H9 (cell line): ENCODE results near the gene DVL3. TPM values are rescaled to one million over a fixed set of nuclear protein-coding genes. Genes with fewer than 3 reads are reported as not detected.

Source experiments
- DNase-seq: peaks from one replicate; pipeline ENCODE4 v3.0.0-alpha.2; 2017
- H2AFZ ChIP-seq: one replicate; pipeline ENCODE4 v1.6.1; 2013; ENCODE audit warnings: mild to moderate bottlenecking, low read length, control low read depth, moderate library complexity
- H2AK5ac ChIP-seq: 2 replicates; pipeline ENCODE4 v1.6.1; 2013; ENCODE audit warnings: low read length, control low read depth, mixed read lengths; ENCODE audit not compliant: insufficient read length
- H2BK120ac ChIP-seq: one replicate; pipeline ENCODE4 v1.6.1; 2013; ENCODE audit warnings: low read depth, mild to moderate bottlenecking, low read length, control low read depth, inconsistent platforms; ENCODE audit not compliant: poor library complexity, severe bottlenecking
- H2BK12ac ChIP-seq: 2 replicates; pipeline ENCODE4 v1.6.1; 2013; ENCODE audit warnings: low read length, control low read depth, mixed read lengths, low read depth; ENCODE audit not compliant: insufficient read length
- H2BK15ac ChIP-seq: 2 replicates; pipeline ENCODE4 v1.6.1; 2013; ENCODE audit warnings: low read depth, low read length, control low read depth
- H2BK20ac ChIP-seq: one replicate; pipeline ENCODE4 v1.6.1; 2013; ENCODE audit warnings: low read depth, mild to moderate bottlenecking, low read length, control low read depth, inconsistent platforms; ENCODE audit not compliant: poor library complexity, severe bottlenecking
- H2BK5ac ChIP-seq: 2 replicates; pipeline ENCODE4 v1.6.1; 2013; ENCODE audit warnings: low read length, control low read depth, mixed read lengths; ENCODE audit not compliant: insufficient read length
- H3K14ac ChIP-seq: 2 replicates; pipeline ENCODE4 v1.6.1; 2013; ENCODE audit warnings: low read length, control low read depth; ENCODE audit not compliant: insufficient read depth
- H3K18ac ChIP-seq: 2 replicates; pipeline ENCODE4 v1.6.1; 2013; ENCODE audit warnings: low read depth, mild to moderate bottlenecking, mixed read lengths, low read length, control low read depth; ENCODE audit not compliant: insufficient read length
- H3K23ac ChIP-seq: 2 replicates; pipeline ENCODE4 v1.6.1; 2013; ENCODE audit warnings: low read length, control low read depth, mixed read lengths, low read depth; ENCODE audit not compliant: insufficient read length
- H3K23me2 ChIP-seq: 2 replicates; pipeline ENCODE4 v1.6.1; 2013; ENCODE audit warnings: low read depth, mild to moderate bottlenecking, mixed read lengths, low read length, control low read depth; ENCODE audit not compliant: insufficient read length, poor library complexity, severe bottlenecking
- H3K27ac ChIP-seq: 2 replicates; pipeline ENCODE4 v1.5.1; 2013; ENCODE audit warnings: low read length, control low read depth, mixed read lengths, low read depth; ENCODE audit not compliant: insufficient read length
- H3K27me3 ChIP-seq: 2 replicates; pipeline ENCODE4 v1.6.1; 2013; ENCODE audit warnings: low read length, control low read depth, inconsistent platforms; ENCODE audit not compliant: insufficient read depth
- H3K4ac ChIP-seq: 2 replicates; pipeline ENCODE4 v1.6.1; 2013; ENCODE audit warnings: low read depth, mild to moderate bottlenecking, control low read depth, inconsistent platforms, low read length, moderate library complexity
- H3K4me1 ChIP-seq: 2 replicates; pipeline ENCODE4 v1.6.1; 2013; ENCODE audit warnings: low read length, control low read depth, inconsistent platforms; ENCODE audit not compliant: insufficient read depth
- H3K4me2 ChIP-seq: 2 replicates; pipeline ENCODE4 v1.6.1; 2013; ENCODE audit warnings: low read length, control low read depth, mixed read lengths; ENCODE audit not compliant: insufficient read length, insufficient read depth
- H3K56ac ChIP-seq: 2 replicates; pipeline ENCODE4 v1.6.1; 2013; ENCODE audit warnings: low read depth, mild to moderate bottlenecking, mixed read lengths, low read length, control low read depth; ENCODE audit not compliant: insufficient read length
- H3K79me1 ChIP-seq: 2 replicates; pipeline ENCODE4 v1.6.1; 2013; ENCODE audit warnings: low read depth, mild to moderate bottlenecking, moderate library complexity, low read length, control low read depth, inconsistent platforms; ENCODE audit not compliant: insufficient read depth, poor library complexity, severe bottlenecking
- H3K79me2 ChIP-seq: 2 replicates; pipeline ENCODE4 v1.6.1; 2013; ENCODE audit warnings: low read length, control low read depth, inconsistent platforms; ENCODE audit not compliant: insufficient read depth
- H3K9ac ChIP-seq: 2 replicates; pipeline ENCODE4 v1.6.1; 2013; ENCODE audit warnings: low read length, control low read depth, mixed read lengths; ENCODE audit not compliant: insufficient read length; ENCODE audit errors: extremely low read depth
- H3K9me3 ChIP-seq: one replicate; pipeline ENCODE4 v1.6.1; 2013; ENCODE audit warnings: low read depth, low read length, inconsistent platforms; ENCODE audit not compliant: control insufficient read depth
- H3T11ph ChIP-seq: one replicate; pipeline ENCODE4 v1.6.1; 2013; ENCODE audit warnings: mild to moderate bottlenecking, low read length, control low read depth, inconsistent platforms
- H4K20me1 ChIP-seq: one replicate; pipeline ENCODE4 v1.6.1; 2013; ENCODE audit not compliant: control insufficient read depth, insufficient read length, insufficient read depth
- H4K5ac ChIP-seq: 2 replicates; pipeline ENCODE4 v1.6.1; 2013; ENCODE audit warnings: low read depth, mild to moderate bottlenecking, mixed read lengths, low read length, control low read depth; ENCODE audit not compliant: insufficient read length
- H4K8ac ChIP-seq: replicated peaks from 2 replicates; pipeline ENCODE4 v1.6.1; 2013; ENCODE audit warnings: low read length, control low read depth, mixed read lengths, low read depth; ENCODE audit not compliant: insufficient read length
- H4K91ac ChIP-seq: 2 replicates; pipeline ENCODE4 v1.6.1; 2013; ENCODE audit warnings: low read depth, mild to moderate bottlenecking, moderate library complexity, mixed read lengths, low read length, control low read depth; ENCODE audit not compliant: insufficient read length
- H3K27ac Mint-ChIP-seq, 3 experiments: 2 replicates in 2 of 3; 3 replicates in 1 of 3; pipeline ENCODE4 v1.8.0; 2020 to 2021; ENCODE audit warnings: mixed read lengths in 3 of 3, mild to moderate bottlenecking in 1 of 3, moderate library complexity in 1 of 3
- H3K27me3 Mint-ChIP-seq: 2 replicates; pipeline ENCODE4 v1.8.0; 2021; ENCODE audit warnings: low read depth, mild to moderate bottlenecking, moderate library complexity, mixed read lengths
- H3K36me3 Mint-ChIP-seq, 3 experiments: 2 replicates in 2 of 3; 3 replicates in 1 of 3; pipeline ENCODE4 v1.8.0; 2020 to 2021; ENCODE audit warnings: low read depth in 3 of 3, mixed read lengths in 3 of 3; ENCODE audit not compliant: insufficient read depth in 1 of 3
- H3K4me1 Mint-ChIP-seq, 2 experiments: 2 replicates each; pipeline ENCODE4 v1.8.0; 2020; ENCODE audit warnings: mixed read lengths in 2 of 2
- H3K4me3 Mint-ChIP-seq, 2 experiments: 2 replicates in 1 of 2; 3 replicates in 1 of 2; pipeline ENCODE4 v1.8.0; 2020 to 2021; ENCODE audit warnings: mild to moderate bottlenecking in 2 of 2, mixed read lengths in 2 of 2, moderate library complexity in 1 of 2
- H3K9me3 Mint-ChIP-seq, 2 experiments: 2 replicates in 1 of 2; 3 replicates in 1 of 2; pipeline ENCODE4 v1.8.0; 2020; ENCODE audit warnings: mild to moderate bottlenecking in 2 of 2, mixed read lengths in 2 of 2, moderate library complexity in 1 of 2
- WGBS: extraction: QIAGEN DNeasy Blood & Tissue Kit; methylation state at CpG from one replicate; pipeline ENCODE4 v1.1.7; 2013; ENCODE audit warnings: missing lambda C conversion rate, low lambda C conversion rate, mixed read lengths; ENCODE audit not compliant: insufficient read length; ENCODE audit errors: extremely low coverage; 5-methylcytosine and 5-hydroxymethylcytosine counted together
- total RNA-seq: library from RNA; stranded (reverse); gene quantifications from 2 replicates; pipeline ENCODE4 v1.2.1, GENCODE V29; 2021
- TF ChIP-seq, protein P1 (sequence below): fragments of 200-600 bp; sonication (generic); conservative IDR thresholded peaks from 3 replicates; pipeline ENCODE4 v1.8.0; 2021; ENCODE audit warnings: antibody characterized with exemption, mild to moderate bottlenecking

Gene DVL3
- total RNA-seq, 1 experiment from 2014 or later: 64.7 TPM

DNA sequence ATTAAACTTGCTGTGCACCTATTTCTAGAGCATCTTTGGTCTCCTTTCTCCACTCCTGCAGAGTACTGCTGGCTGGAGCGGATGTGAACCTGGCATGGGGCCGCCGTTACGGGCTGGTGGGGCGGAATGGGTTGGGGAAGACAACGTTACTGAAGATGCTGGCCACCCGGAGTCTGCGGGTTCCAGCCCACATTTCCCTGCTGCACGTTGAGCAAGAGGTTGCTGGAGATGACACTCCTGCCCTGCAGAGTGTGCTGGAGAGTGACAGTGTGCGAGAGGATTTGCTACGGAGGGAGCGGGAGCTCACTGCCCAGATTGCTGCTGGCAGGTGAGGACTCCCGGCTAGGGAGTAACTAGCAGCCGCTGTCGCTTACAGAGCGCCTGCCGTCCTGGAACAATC is 32.9 kb downstream of the DVL3 start:
- H3K18ac ChIP-seq: no peak overlapping the region
- no peak overlapping the region for H2BK20ac ChIP-seq
- no peak overlapping the region for H3T11ph ChIP-seq
- no peak overlapping the region for H2BK12ac ChIP-seq
- H3K4me2 ChIP-seq: no peak overlapping the region
- no peak overlapping the region for H3K14ac ChIP-seq
- no peak for DNase-seq
- no peak overlapping the region for H3K56ac ChIP-seq
- Mint-ChIP-seq H3K36me3 (peaks cover 48 to 77% (median 65%) of the 10 kb centered on the region in 3 experiments), H3K9me3 (no peaks in the 10 kb centered on the region; a peak in 1 of 5 replicates), H3K27me3 (peaks cover 1% of the 10 kb centered on the region; the same call in 1 of the 2 replicates), H3K27ac (no peak overlapping the region), H3K4me3 (no peak overlapping the region), H3K4me1 (peaks cover 25 to 26% of the 10 kb centered on the region in 2 experiments)
- no peak overlapping the region for H3K4ac ChIP-seq
- no peak overlapping the region for H4K8ac ChIP-seq
- no peaks in the 10 kb centered on the region for H4K20me1 ChIP-seq
- H2AFZ ChIP-seq: no peak overlapping the region
- no peak overlapping the region for H3K9ac ChIP-seq
- TF ChIP-seq, protein P1, sequence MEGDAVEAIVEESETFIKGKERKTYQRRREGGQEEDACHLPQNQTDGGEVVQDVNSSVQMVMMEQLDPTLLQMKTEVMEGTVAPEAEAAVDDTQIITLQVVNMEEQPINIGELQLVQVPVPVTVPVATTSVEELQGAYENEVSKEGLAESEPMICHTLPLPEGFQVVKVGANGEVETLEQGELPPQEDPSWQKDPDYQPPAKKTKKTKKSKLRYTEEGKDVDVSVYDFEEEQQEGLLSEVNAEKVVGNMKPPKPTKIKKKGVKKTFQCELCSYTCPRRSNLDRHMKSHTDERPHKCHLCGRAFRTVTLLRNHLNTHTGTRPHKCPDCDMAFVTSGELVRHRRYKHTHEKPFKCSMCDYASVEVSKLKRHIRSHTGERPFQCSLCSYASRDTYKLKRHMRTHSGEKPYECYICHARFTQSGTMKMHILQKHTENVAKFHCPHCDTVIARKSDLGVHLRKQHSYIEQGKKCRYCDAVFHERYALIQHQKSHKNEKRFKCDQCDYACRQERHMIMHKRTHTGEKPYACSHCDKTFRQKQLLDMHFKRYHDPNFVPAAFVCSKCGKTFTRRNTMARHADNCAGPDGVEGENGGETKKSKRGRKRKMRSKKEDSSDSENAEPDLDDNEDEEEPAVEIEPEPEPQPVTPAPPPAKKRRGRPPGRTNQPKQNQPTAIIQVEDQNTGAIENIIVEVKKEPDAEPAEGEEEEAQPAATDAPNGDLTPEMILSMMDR: no peak
- H2BK15ac ChIP-seq: no peak overlapping the region
- no CpG with 5 or more reads among the region's 17 CpGs for WGBS
- no peak overlapping the region for H2BK5ac ChIP-seq
- peaks cover 14% of the 10 kb centered on the region for H3K23me2 ChIP-seq
- H3K27me3 ChIP-seq: no peaks in the 10 kb centered on the region
- H4K5ac ChIP-seq: no peak overlapping the region
- H3K9me3 ChIP-seq: no peaks in the 10 kb centered on the region
- no peak overlapping the region for H3K27ac ChIP-seq
- peaks cover 5% of the 10 kb centered on the region for H3K79me1 ChIP-seq
- H2BK120ac ChIP-seq: no peak overlapping the region
- peaks cover 5% of the 10 kb centered on the region; the same call in 1 of the 2 replicates for H3K79me2 ChIP-seq
- no peaks in the 10 kb centered on the region for H3K4me1 ChIP-seq
- no peak overlapping the region for H4K91ac ChIP-seq
- H2AK5ac ChIP-seq: no peak overlapping the region
- no peak overlapping the region for H3K23ac ChIP-seq
